SK-N-SH (cell line): ENCODE results near the gene S100A9. TPM values are rescaled to one million over a fixed set of nuclear protein-coding genes. Genes with fewer than 3 reads are reported as not detected.

Experiments
- CTCF ChIA-PET: fragments of 300-600, 350-600 bp; formaldehyde crosslinking; extraction: SDS; loops from one replicate; lab custom pipeline; 2021; lab: Yijun Ruan, JAX
- POLR2A ChIA-PET: fragments of 350-600 bp; sonication (Branson Sonifier 250); formaldehyde crosslinking; extraction: SDS; loops from one replicate; lab custom pipeline; 2020; ENCODE audit warnings: antibody characterized with exemption, inconsistent platforms; lab: Yijun Ruan, JAX
- DNase-seq: peaks from one replicate; pipeline ENCODE4 v3.0.0; 2012
- H2AFZ ChIP-seq: fragments of 200-600 bp; sonication (generic); 2 replicates; pipeline ENCODE4 v1.8.1; 2016; ENCODE audit warnings: antibody characterized with exemption, mild to moderate bottlenecking, low read depth
- H3F3A ChIP-seq: fragments of 200-600 bp; sonication (generic); replicated peaks from 2 replicates; pipeline ENCODE3; 2016; ENCODE audit warnings: antibody characterized with exemption, mild to moderate bottlenecking; ENCODE audit not compliant: insufficient read depth
- H3K27ac ChIP-seq, 2 experiments: fragments of 200-500 bp in 1 of 2; fragments of 200-600 bp in 1 of 2; sonication (Bioruptor generic) in 1 of 2; sonication (generic), shearing (Covaris generic) in 1 of 2; 2 replicates each; pipeline versions ENCODE4 v1.5.1 to v1.6.1; 2014 to 2016; ENCODE audit warnings: low read depth in 2 of 2, inconsistent platforms in 1 of 2, low read length in 1 of 2, mild to moderate bottlenecking in 1 of 2, mixed read lengths in 1 of 2
- H3K27me3 ChIP-seq: fragments of 200-600 bp; sonication (generic), shearing (Covaris generic); 2 replicates; pipeline ENCODE4 v1.6.1; 2016; ENCODE audit warnings: mixed run types; ENCODE audit not compliant: insufficient read depth
- H3K36me3 ChIP-seq, 2 experiments: fragments of 200-500 bp in 1 of 2; fragments of 200-600 bp in 1 of 2; sonication (Bioruptor generic) in 1 of 2; sonication (generic) in 1 of 2; replicated peaks in 1 of 2; 2 replicates each; pipeline versions ENCODE3 to v1.5.1; 2014 to 2016; ENCODE audit warnings: low read length in 1 of 2, mild to moderate bottlenecking in 1 of 2; ENCODE audit not compliant: insufficient read depth in 2 of 2, control insufficient read depth in 1 of 2
- H3K4me1 ChIP-seq, 2 experiments: fragments of 200-500 bp in 1 of 2; fragments of 200-600 bp in 1 of 2; sonication (Bioruptor generic) in 1 of 2; sonication (generic), shearing (Covaris generic) in 1 of 2; 2 replicates each; pipeline versions ENCODE4 v1.5.1 to v1.6.1; 2014 to 2016; ENCODE audit warnings: low read depth in 1 of 2, low read length in 1 of 2, mixed run types in 1 of 2; ENCODE audit not compliant: insufficient read depth in 2 of 2, control insufficient read depth in 1 of 2
- H3K4me2 ChIP-seq: fragments of 200-600 bp; sonication (generic), shearing (Covaris generic); 2 replicates; pipeline ENCODE4 v1.6.1; 2017; ENCODE audit warnings: mixed run types
- H3K4me3 ChIP-seq, 2 experiments: fragments of 200-500 bp in 1 of 2; fragments of 200-600 bp in 1 of 2; sonication (Bioruptor generic) in 1 of 2; sonication (generic), shearing (Covaris generic) in 1 of 2; 2 replicates each; pipeline versions ENCODE4 v1.5.1 to v1.8.1; 2014 to 2016; ENCODE audit warnings: low read depth in 2 of 2, inconsistent platforms in 1 of 2, low read length in 1 of 2, mild to moderate bottlenecking in 1 of 2, mixed read lengths in 1 of 2, moderate library complexity in 1 of 2
- H3K79me2 ChIP-seq: fragments of 200-600 bp; sonication (generic); 2 replicates; pipeline ENCODE4 v1.8.1; 2017; ENCODE audit warnings: mild to moderate bottlenecking; ENCODE audit not compliant: insufficient read depth
- H3K9ac ChIP-seq: fragments of 200-600 bp; sonication (generic); 2 replicates; pipeline ENCODE4 v1.6.1; 2017; ENCODE audit warnings: mixed run types
- H3K9me2 ChIP-seq: fragments of 200-600 bp; sonication (generic); 2 replicates; pipeline ENCODE4 v1.6.1; 2017; ENCODE audit warnings: mixed run types
- H3K9me3 ChIP-seq: fragments of 200-600 bp; sonication (generic); 2 replicates; pipeline ENCODE4 v1.6.1; 2017; ENCODE audit warnings: mixed run types, mild to moderate bottlenecking, moderate library complexity
- H4K20me1 ChIP-seq: fragments of 200-600 bp; sonication (generic); 2 replicates; pipeline ENCODE4 v1.6.1; 2017; ENCODE audit warnings: mild to moderate bottlenecking, mixed run types; ENCODE audit not compliant: insufficient read depth
- CHD2 ChIP-seq: fragments of 150-350 bp; IDR thresholded peaks from 2 replicates; pipeline ENCODE4 v1.6.1; 2018; ENCODE audit warnings: low read length; ENCODE audit not compliant: partially characterized antibody
- EP300 ChIP-seq, 2 experiments: IDR thresholded peaks; 2 replicates each; pipeline versions ENCODE4 v1.4.0 to v1.6.1; 2012; ENCODE audit warnings: borderline replicate concordance in 1 of 2, low read depth in 1 of 2, low read length in 1 of 2
- EZH2phosphoT487 ChIP-seq: fragments of 200-600 bp; sonication (generic); IDR thresholded peaks from 2 replicates; pipeline ENCODE4 v1.6.1; 2017; ENCODE audit warnings: low read depth, mixed run types, mild to moderate bottlenecking, antibody characterized with exemption, moderate library complexity, borderline replicate concordance
- FOXJ3 ChIP-seq: sonication (generic); formaldehyde crosslinking; IDR thresholded peaks from 2 replicates; pipeline ENCODE4 v1.5.1; 2020; ENCODE audit warnings: mild to moderate bottlenecking, missing genetic modification reagents
- GABPA ChIP-seq: IDR thresholded peaks from 2 replicates; pipeline ENCODE4 v1.4.0; 2012; ENCODE audit warnings: low read depth, mild to moderate bottlenecking
- GATA2 ChIP-seq: sonication (generic); formaldehyde crosslinking; IDR thresholded peaks from 2 replicates; pipeline ENCODE4 v1.5.0; 2020; ENCODE audit warnings: mild to moderate bottlenecking, missing genetic modification reagents
- MXI1 ChIP-seq: IDR thresholded peaks from 2 replicates; pipeline ENCODE4 v1.6.1; 2012; ENCODE audit warnings: mild to moderate bottlenecking, low read depth, low read length, improper control_type of control experiment
- NFIC ChIP-seq: IDR thresholded peaks from 2 replicates; pipeline ENCODE4 v1.4.0; 2012; ENCODE audit warnings: borderline replicate concordance
- NRF1 ChIP-seq: IDR thresholded peaks from 2 replicates; pipeline ENCODE4 v1.6.1; 2012; ENCODE audit warnings: low read depth, mild to moderate bottlenecking, low read length
- POLR2AphosphoS5 ChIP-seq: IDR thresholded peaks from 2 replicates; pipeline ENCODE4 v1.6.1; 2012; ENCODE audit warnings: low read depth, low read length
- RAD21 ChIP-seq: IDR thresholded peaks from 2 replicates; pipeline ENCODE4 v1.6.1; 2012; ENCODE audit warnings: mild to moderate bottlenecking, low read length
- RCOR1 ChIP-seq: fragments of 150-350 bp; IDR thresholded peaks from 2 replicates; pipeline ENCODE4 v1.6.1; 2017; ENCODE audit warnings: antibody characterized with exemption, low read length
- RFX5 ChIP-seq: IDR thresholded peaks from 2 replicates; pipeline ENCODE4 v1.6.1; 2012; ENCODE audit warnings: mild to moderate bottlenecking, improper control_type of control experiment, low read length
- RXRA ChIP-seq: IDR thresholded peaks from 2 replicates; pipeline ENCODE4 v1.4.0; 2012; ENCODE audit warnings: low read depth, mild to moderate bottlenecking, borderline replicate concordance
- SIN3A ChIP-seq: IDR thresholded peaks from 2 replicates; pipeline ENCODE4 v1.6.1; 2012; ENCODE audit warnings: low read depth, mild to moderate bottlenecking, low read length, moderate library complexity, borderline replicate concordance
- TAF1 ChIP-seq: IDR thresholded peaks from 2 replicates; pipeline ENCODE4 v1.6.1; 2012; ENCODE audit warnings: low read depth, mild to moderate bottlenecking, low read length, moderate library complexity, borderline replicate concordance
- YY1 ChIP-seq: IDR thresholded peaks from 2 replicates; pipeline ENCODE4 v1.4.0; 2012; ENCODE audit warnings: low read depth, mild to moderate bottlenecking
- WGBS: methylation state at CpG from one replicate; pipeline ENCODE4 v1.1.6; 2017; ENCODE audit warnings: low lambda C conversion rate; 5-methylcytosine and 5-hydroxymethylcytosine counted together
- polyA plus RNA-seq, 3 experiments: library from polyadenylated mRNA; depleted of rRNA; stranded (reverse); fragments of >200 nt; gene quantifications; 2 replicates each; pipeline ENCODE4 v1.2.3, GENCODE V29; 2012
- TF ChIP-seq, protein P1 (sequence below): fragments of 150-350 bp; IDR thresholded peaks from 2 replicates; pipeline ENCODE4 v1.6.1; 2017; ENCODE audit warnings: antibody characterized with exemption, low read length, low read depth, borderline replicate concordance
- TF ChIP-seq, protein P2 (sequence below): fragments of 150-350 bp; IDR thresholded peaks from 2 replicates; pipeline ENCODE4 v1.6.1; 2016; ENCODE audit warnings: mild to moderate bottlenecking, low read depth, low read length
- TF ChIP-seq, protein P3 (sequence below): IDR thresholded peaks from 2 replicates; pipeline ENCODE4 v1.4.0; 2012; ENCODE audit warnings: low read depth
- TF ChIP-seq, protein P4 (sequence below): fragments of 200-600 bp; sonication (generic); IDR thresholded peaks from 2 replicates; pipeline ENCODE4 v1.6.1; 2017; ENCODE audit warnings: antibody characterized with exemption, mild to moderate bottlenecking, moderate library complexity

Gene S100A9
- polyA plus RNA-seq, 1 of the 3 experiments (the other 2 are of a cell fraction): not detected

DNA sequence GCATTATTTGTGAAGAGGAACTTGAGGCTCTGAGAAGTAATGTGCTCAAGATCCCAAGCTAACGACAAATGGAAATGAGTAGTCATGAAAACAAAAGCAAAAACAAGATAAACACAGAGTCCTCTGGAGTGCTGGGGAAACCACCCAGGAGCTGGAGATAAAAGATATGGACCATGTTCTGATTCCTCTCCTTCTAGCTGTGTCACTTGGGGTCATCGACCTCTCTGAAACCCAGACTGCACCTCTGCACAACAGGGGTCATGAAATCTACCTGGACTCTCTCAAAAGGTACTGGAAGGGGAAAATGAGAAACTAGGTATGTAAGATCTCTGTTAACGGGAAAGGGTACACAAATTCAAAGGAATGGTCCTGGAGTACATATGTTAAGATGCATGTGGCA lies 15.5 kb upstream of the S100A9 start:
- no peaks in the 10 kb centered on the region for H3K9me2 ChIP-seq
- H3K79me2 ChIP-seq: no peaks in the 10 kb centered on the region
- TF ChIP-seq NRF1: no peak
- TF ChIP-seq EP300 (IDR thresholded peaks at IDR 0.05; ENCODE audit: borderline replicate concordance in 1 of 2, low read depth in 1 of 2, low read length in 1 of 2): no peak
- TF ChIP-seq, protein P1, sequence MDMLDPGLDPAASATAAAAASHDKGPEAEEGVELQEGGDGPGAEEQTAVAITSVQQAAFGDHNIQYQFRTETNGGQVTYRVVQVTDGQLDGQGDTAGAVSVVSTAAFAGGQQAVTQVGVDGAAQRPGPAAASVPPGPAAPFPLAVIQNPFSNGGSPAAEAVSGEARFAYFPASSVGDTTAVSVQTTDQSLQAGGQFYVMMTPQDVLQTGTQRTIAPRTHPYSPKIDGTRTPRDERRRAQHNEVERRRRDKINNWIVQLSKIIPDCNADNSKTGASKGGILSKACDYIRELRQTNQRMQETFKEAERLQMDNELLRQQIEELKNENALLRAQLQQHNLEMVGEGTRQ: no peak
- no peak for TF ChIP-seq GABPA
- no peak for TF ChIP-seq GATA2 (CRISPR knock-in tag)
- TF ChIP-seq RCOR1: no peak
- no peak for TF ChIP-seq CHD2
- TF ChIP-seq, protein P2, sequence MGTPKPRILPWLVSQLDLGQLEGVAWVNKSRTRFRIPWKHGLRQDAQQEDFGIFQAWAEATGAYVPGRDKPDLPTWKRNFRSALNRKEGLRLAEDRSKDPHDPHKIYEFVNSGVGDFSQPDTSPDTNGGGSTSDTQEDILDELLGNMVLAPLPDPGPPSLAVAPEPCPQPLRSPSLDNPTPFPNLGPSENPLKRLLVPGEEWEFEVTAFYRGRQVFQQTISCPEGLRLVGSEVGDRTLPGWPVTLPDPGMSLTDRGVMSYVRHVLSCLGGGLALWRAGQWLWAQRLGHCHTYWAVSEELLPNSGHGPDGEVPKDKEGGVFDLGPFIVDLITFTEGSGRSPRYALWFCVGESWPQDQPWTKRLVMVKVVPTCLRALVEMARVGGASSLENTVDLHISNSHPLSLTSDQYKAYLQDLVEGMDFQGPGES: no peak
- no peak for TF ChIP-seq RFX5
- no peak for TF ChIP-seq YY1
- no peak for TF ChIP-seq FOXJ3
- peaks cover 30% of the 10 kb centered on the region; the same call in 1 of the 2 replicates for H3K27me3 ChIP-seq
- no peak overlapping the region for H3K4me3 ChIP-seq
- WGBS: 2% methylated on average over 3 of the region's 3 CpGs
- ChIA-PET CTCF (interaction anchor here (1.3 to 2.8 kb wide), 2 partner anchors 11 to 153 kb away, joined by 3 to 17 read pairs; no protein-coding TSS in a partner anchor), POLR2A (no interaction called here)
- no peaks in the 10 kb centered on the region for H3F3A ChIP-seq
- H4K20me1 ChIP-seq: no peaks in the 10 kb centered on the region
- no peaks in the 10 kb centered on the region for H3K36me3 ChIP-seq
- no peaks in the 10 kb centered on the region for H3K9me3 ChIP-seq
- no peak overlapping the region for H2AFZ ChIP-seq
- no peaks in the 10 kb centered on the region for H3K4me1 ChIP-seq
- no peak overlapping the region for H3K9ac ChIP-seq
- no peak for DNase-seq
- no peak overlapping the region for H3K27ac ChIP-seq
- no peak overlapping the region for H3K4me2 ChIP-seq

DNA sequence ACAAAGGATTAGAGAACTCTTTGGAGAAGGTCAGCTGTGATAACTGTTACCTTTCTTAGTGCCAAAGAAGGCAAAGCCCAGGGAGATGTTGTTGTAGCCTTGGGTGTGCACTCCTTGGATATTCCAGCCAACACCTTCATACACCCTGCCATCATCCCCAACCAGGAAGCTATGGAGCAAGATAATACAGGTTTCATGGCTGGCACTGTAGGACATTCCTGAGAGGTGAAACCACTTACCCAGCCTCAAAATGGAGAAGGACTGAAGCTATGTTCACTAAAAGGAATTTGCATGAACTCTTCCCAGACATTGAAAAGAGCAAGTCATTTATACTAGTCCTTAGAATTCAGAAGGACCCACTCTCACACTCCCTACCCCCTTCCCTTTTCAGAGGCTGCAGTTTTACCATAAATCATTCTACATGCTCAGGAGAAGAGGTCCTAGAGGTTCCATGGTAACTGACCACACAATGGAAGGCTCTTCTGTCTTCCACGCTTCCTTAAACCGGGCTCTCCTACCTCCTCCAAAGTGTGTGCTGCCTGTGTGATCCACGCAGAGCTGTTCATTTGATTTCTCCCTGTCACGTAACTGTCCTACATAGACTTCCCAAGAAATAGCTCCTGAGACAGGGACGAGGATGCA lies 14.5 kb upstream of the S100A9 start:
- H2AFZ ChIP-seq: no peak overlapping the region
- H3K36me3 ChIP-seq: no peaks in the 10 kb centered on the region
- WGBS: 1% methylated on average over 5 of the region's 5 CpGs
- no peak overlapping the region for H3K4me2 ChIP-seq
- peaks cover 40% of the 10 kb centered on the region; the same call in 1 of the 2 replicates for H3K27me3 ChIP-seq
- H3K27ac ChIP-seq: no peak overlapping the region
- H3K9me2 ChIP-seq: no peaks in the 10 kb centered on the region
- H3K79me2 ChIP-seq: no peaks in the 10 kb centered on the region
- H3K9ac ChIP-seq: no peak overlapping the region
- no peaks in the 10 kb centered on the region for H3F3A ChIP-seq
- no peak overlapping the region for H3K4me3 ChIP-seq
- H3K4me1 ChIP-seq: no peaks in the 10 kb centered on the region
- no peaks in the 10 kb centered on the region for H4K20me1 ChIP-seq
- ChIA-PET CTCF (interaction anchor here (1.1 to 2.8 kb wide), 5 partner anchors 10 to 167 kb away, joined by 3 to 17 read pairs (median 4); no protein-coding TSS in a partner anchor), POLR2A (no interaction called here)
- no peak for TF ChIP-seq RXRA
- no peak for TF ChIP-seq SIN3A
- TF ChIP-seq NFIC: no peak
- TF ChIP-seq RAD21: no peak
- TF ChIP-seq TAF1: no peak
- TF ChIP-seq EZH2phosphoT487: no peak
- TF ChIP-seq, protein P3, sequence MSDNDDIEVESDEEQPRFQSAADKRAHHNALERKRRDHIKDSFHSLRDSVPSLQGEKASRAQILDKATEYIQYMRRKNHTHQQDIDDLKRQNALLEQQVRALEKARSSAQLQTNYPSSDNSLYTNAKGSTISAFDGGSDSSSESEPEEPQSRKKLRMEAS: no peak
- TF ChIP-seq MXI1: no peak
- TF ChIP-seq, protein P4, sequence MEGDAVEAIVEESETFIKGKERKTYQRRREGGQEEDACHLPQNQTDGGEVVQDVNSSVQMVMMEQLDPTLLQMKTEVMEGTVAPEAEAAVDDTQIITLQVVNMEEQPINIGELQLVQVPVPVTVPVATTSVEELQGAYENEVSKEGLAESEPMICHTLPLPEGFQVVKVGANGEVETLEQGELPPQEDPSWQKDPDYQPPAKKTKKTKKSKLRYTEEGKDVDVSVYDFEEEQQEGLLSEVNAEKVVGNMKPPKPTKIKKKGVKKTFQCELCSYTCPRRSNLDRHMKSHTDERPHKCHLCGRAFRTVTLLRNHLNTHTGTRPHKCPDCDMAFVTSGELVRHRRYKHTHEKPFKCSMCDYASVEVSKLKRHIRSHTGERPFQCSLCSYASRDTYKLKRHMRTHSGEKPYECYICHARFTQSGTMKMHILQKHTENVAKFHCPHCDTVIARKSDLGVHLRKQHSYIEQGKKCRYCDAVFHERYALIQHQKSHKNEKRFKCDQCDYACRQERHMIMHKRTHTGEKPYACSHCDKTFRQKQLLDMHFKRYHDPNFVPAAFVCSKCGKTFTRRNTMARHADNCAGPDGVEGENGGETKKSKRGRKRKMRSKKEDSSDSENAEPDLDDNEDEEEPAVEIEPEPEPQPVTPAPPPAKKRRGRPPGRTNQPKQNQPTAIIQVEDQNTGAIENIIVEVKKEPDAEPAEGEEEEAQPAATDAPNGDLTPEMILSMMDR: no peak
- no peak for TF ChIP-seq NRF1
- no peak for TF ChIP-seq RCOR1
- no peak for TF ChIP-seq CHD2
- TF ChIP-seq GATA2 (CRISPR knock-in tag): no peak
- TF ChIP-seq FOXJ3: no peak
- TF ChIP-seq POLR2AphosphoS5: no peak
- no peak for DNase-seq
- H3K9me3 ChIP-seq: no peaks in the 10 kb centered on the region
